Peyer's patch (tissue), 4 donors: ENCODE measurements around the gene JADE2.

Experiments used
- CTCF ChIP-seq, 6 experiments: fragments of 450-650 bp in 4 of 6; fragments of 200-600 bp in 2 of 6; sonication (generic) in 1 of 6; IDR thresholded peaks; one replicate each; pipeline ENCODE4 v1.5.1; 2017 to 2019; ENCODE audit warnings: antibody characterized with exemption in 6 of 6, mild to moderate bottlenecking in 3 of 6, moderate library complexity in 1 of 6
- POLR2A ChIP-seq, 2 donors: fragments of 450-650 bp; IDR thresholded peaks; one replicate each; pipeline ENCODE4 v1.5.1; 2017; ENCODE audit warnings: antibody characterized with exemption in 2 of 2, mild to moderate bottlenecking in 2 of 2, moderate library complexity in 2 of 2

- TF ChIP-seq CTCF (IDR thresholded peaks at IDR 0.05) (no peak), POLR2A (IDR thresholded peaks at IDR 0.05) (no peak)
These were observed 35.2 kb downstream of the JADE2 start for GRCh38 chr5:134560698-134561097.
